UCSD-AML1 (cell line): ENCODE data around the gene CHCHD3.

Experiments
- DNase-seq: peaks from one replicate; lab custom pipeline; 2025; ENCODE audit not compliant: unreplicated experiment; lab: John Stamatoyannopoulos, UW

Gene CHCHD3

GRCh38 chr7:133081119-133081598, 731 bp downstream of the CHCHD3 start:
- DNase-seq: peak; percentile 11

- DNase-seq: no peak
These were observed 2.6 kb downstream of the CHCHD3 start for GRCh38 chr7:133079296-133079695.

- DNase-seq: no peak
These were observed 4.5 kb downstream of the CHCHD3 start for GRCh38 chr7:133077394-133077793.

- no peak for DNase-seq
These were observed 5.7 kb downstream of the CHCHD3 start for GRCh38 chr7:133076142-133076541.

GRCh38 chr7:133071506-133071905, 10.4 kb downstream of the CHCHD3 start:
- no peak for DNase-seq

GRCh38 chr7:133070562-133070961, 11.3 kb downstream of the CHCHD3 start:
- DNase-seq: no peak

GRCh38 chr7:133065301-133065700, 16.6 kb downstream of the CHCHD3 start:
- no peak for DNase-seq

GRCh38 chr7:133064082-133064820, 17.6 kb downstream of the CHCHD3 start:
- no peak for DNase-seq

- no peak for DNase-seq
These were observed 20.1 kb downstream of the CHCHD3 start for GRCh38 chr7:133061792-133062191.

- no peak for DNase-seq
These were observed 20.5 kb downstream of the CHCHD3 start for GRCh38 chr7:133061357-133061756.

GRCh38 chr7:133060004-133060403, 21.9 kb downstream of the CHCHD3 start:
- no peak for DNase-seq

- DNase-seq: no peak
These were observed 22.6 kb downstream of the CHCHD3 start for GRCh38 chr7:133059263-133059662.

GRCh38 chr7:133056370-133057238, 25.3 kb downstream of the CHCHD3 start:
- no peak for DNase-seq

- DNase-seq: no peak
These were observed 27.6 kb downstream of the CHCHD3 start for GRCh38 chr7:133054162-133054840.

GRCh38 chr7:133053321-133053891, 28.5 kb downstream of the CHCHD3 start:
- DNase-seq: no peak

- no peak for DNase-seq
These were observed 29.1 kb downstream of the CHCHD3 start for GRCh38 chr7:133052826-133053225.

- no peak for DNase-seq
These were observed 29.5 kb downstream of the CHCHD3 start for GRCh38 chr7:133052401-133052756.

GRCh38 chr7:133051719-133052400, 30.0 kb downstream of the CHCHD3 start:
- no peak for DNase-seq

- DNase-seq: no peak
These were observed 30.8 kb downstream of the CHCHD3 start for GRCh38 chr7:133051066-133051465.

- no peak for DNase-seq
These were observed 31.5 kb downstream of the CHCHD3 start for GRCh38 chr7:133050200-133050995.
